ENCODE data around the gene MED15.

DNA sequence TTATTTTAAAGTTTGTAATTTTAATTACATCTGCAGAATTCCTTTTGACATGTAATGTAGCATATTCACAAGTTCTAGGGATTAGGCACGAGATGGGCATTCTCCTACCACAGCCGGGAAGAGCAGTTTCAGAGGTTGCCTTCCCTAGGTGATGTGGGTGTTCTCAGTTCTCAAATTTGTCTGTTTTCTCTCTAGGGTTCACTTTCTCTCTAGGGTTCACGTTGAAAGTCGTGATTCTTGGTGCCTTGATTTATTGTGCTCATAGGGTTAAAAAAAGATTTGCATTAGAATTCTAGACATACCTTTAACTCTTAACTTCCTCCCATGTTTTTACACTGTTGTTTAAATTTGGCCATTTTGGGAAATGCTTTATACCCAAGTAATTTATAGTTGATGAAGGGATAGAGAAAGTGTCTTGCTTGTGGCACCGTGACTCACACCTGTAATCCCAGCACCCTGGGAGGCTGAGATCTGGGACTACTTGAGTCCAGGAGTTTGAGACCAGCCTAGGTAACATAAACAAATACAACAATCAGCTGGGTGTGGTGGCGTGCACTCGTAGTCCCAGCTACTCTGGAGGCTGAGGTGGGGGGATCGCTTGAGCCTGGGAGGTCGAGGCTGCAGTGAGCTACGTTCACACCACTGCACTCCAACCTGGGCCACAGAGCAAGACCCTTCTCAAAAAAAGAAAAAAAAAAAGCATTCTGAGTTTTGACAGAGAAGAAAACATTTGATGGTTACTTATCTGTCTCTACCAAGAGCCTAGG lies 3.6 kb downstream of the MED15 start:
- no peak for TF ChIP-seq POLR2AphosphoS5 (IDR thresholded peaks at IDR 0.05; ENCODE audit: low read depth)
- no peak for TF ChIP-seq CTCF (conservative IDR thresholded peaks at IDR 0.05; ENCODE audit: low read depth in 2 of 2)
